Lower leg skin (tissue), 3 donors: ENCODE data around the gene RTKN2.

Source experiments
- POLR2A ChIP-seq, 2 donors: fragments of 450-650 bp; IDR thresholded peaks; one replicate each; pipeline ENCODE4 v1.6.1; 2016 to 2017; ENCODE audit warnings: antibody characterized with exemption in 2 of 2, mild to moderate bottlenecking in 1 of 2, moderate library complexity in 1 of 2
- TF ChIP-seq, protein P1 (sequence below), 3 donors: fragments of 450-650 bp; IDR thresholded peaks; one replicate each; pipeline ENCODE4 v1.5.1; 2016; ENCODE audit warnings: antibody characterized with exemption in 3 of 3, mild to moderate bottlenecking in 3 of 3, moderate library complexity in 2 of 3

DNA sequence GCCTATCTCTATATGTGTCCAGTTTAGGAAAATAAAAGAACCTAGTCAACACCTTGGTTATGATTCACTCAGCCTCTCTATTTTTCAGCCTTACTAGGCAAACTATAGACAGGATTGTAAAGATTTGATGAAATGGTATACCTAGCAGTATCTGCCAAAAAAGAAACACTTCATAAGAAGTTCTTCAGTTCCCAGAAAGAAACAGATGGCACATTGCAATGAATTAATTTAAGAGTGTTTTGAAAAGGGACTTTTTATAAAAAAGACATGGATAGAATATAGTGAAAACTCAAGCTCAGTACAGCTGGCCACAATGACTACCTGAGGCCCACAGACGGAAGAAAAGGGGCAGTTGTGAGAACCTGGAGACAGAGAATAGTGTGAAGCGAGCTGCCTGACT, 40.6 kb upstream of the RTKN2 start:
- TF ChIP-seq, protein P1, sequence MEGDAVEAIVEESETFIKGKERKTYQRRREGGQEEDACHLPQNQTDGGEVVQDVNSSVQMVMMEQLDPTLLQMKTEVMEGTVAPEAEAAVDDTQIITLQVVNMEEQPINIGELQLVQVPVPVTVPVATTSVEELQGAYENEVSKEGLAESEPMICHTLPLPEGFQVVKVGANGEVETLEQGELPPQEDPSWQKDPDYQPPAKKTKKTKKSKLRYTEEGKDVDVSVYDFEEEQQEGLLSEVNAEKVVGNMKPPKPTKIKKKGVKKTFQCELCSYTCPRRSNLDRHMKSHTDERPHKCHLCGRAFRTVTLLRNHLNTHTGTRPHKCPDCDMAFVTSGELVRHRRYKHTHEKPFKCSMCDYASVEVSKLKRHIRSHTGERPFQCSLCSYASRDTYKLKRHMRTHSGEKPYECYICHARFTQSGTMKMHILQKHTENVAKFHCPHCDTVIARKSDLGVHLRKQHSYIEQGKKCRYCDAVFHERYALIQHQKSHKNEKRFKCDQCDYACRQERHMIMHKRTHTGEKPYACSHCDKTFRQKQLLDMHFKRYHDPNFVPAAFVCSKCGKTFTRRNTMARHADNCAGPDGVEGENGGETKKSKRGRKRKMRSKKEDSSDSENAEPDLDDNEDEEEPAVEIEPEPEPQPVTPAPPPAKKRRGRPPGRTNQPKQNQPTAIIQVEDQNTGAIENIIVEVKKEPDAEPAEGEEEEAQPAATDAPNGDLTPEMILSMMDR (IDR thresholded peaks at IDR 0.05) = no peak
- no peak for TF ChIP-seq POLR2A (IDR thresholded peaks at IDR 0.05)
